ENCODE measurements around the gene GTF2IRD1. TPM values are rescaled to one million over a fixed set of nuclear protein-coding genes. Genes with fewer than 3 reads are reported as not detected.
A peak's percentile ranks its signal among the peaks of the same experiment; 100 is the strongest.

Gene GTF2IRD1
- total and polyA plus RNA-seq, 2 experiments from 2014 or later = 34.9 to 39.6 TPM

DNA sequence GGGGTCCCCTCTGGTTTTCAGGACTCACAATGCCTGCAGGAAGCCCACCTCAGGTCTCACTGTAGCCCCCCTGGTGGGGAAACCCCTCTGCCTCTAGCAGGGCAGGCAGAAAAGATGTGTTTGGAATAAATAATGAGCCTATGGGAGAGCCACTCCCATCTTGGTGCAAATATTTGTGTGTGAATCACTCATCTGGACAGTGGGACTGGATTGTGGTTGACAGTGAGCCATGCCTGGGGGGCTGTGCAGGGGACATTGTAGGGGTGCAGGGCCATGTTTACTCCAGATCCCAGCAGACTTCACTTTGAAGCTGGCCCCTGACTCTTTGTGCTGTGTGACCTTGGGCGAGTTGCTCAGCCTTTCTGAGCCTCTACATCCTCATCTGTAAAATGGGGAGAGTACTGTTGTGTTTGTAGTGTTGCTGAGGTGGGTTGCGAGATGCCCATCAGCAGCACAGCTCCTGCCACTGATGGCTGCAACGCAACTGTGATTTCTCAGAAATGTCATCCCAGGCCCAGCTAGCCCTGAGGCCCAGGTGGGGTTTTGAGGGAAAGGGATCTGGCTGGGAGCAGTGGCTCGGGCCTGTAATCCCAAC lies 20.7 kb downstream of the GTF2IRD1 start:
- H3K79me2 ChIP-seq = peaks cover 96% of the 10 kb centered on the region
- no peak overlapping the region for H3K4me3 ChIP-seq
- no peaks in the 10 kb centered on the region for H3K36me3 ChIP-seq (replicated peaks; ENCODE audit: insufficient read depth, low read depth)
- no peaks in the 10 kb centered on the region for H3K9me2 ChIP-seq (replicated peaks; ENCODE audit: insufficient read depth)
- no peaks in the 10 kb centered on the region for H3K27me3 ChIP-seq
- H3K4me2 ChIP-seq = no peak overlapping the region
- TF ChIP-seq EZH2phosphoT487 (IDR thresholded peaks at IDR 0.05; ENCODE audit: low read depth, severe bottlenecking, unreplicated experiment) (no peak), EZH2 (IDR thresholded peaks at IDR 0.05; ENCODE audit: borderline replicate concordance) (no peak), CTCF (IDR thresholded peaks at IDR 0.05; ENCODE audit: poor library complexity) (no peak)
- no peak overlapping the region for H3K27ac ChIP-seq
- no peaks in the 10 kb centered on the region for H3K9me3 ChIP-seq (ENCODE audit: low read depth)
- peaks cover 62% of the 10 kb centered on the region for H4K20me1 ChIP-seq (ENCODE audit: insufficient read depth, poor library complexity, severe bottlenecking)
- DNase-seq (ENCODE audit: low spot score) = no peak
- H3K4me1 ChIP-seq (ENCODE audit: insufficient read depth) = peaks cover 29% of the 10 kb centered on the region
- H2AFZ ChIP-seq = no peak overlapping the region
- 91% methylated on average over 4 of the region's 4 CpGs for WGBS (ENCODE audit: low lambda C conversion rate, missing lambda C conversion rate)

- WGBS (ENCODE audit: low lambda C conversion rate, missing lambda C conversion rate) = 87% methylated on average over 15 of the region's 15 CpGs
- no peak for TF ChIP-seq EZH2 (IDR thresholded peaks at IDR 0.05; ENCODE audit: borderline replicate concordance)
- no peak for TF ChIP-seq CTCF (IDR thresholded peaks at IDR 0.05; ENCODE audit: poor library complexity)
- no peak for TF ChIP-seq EZH2phosphoT487 (IDR thresholded peaks at IDR 0.05; ENCODE audit: low read depth, severe bottlenecking, unreplicated experiment)
- Histone ChIP-seq H3K36me3 (replicated peaks; ENCODE audit: insufficient read depth, low read depth) (no peaks in the 10 kb centered on the region), H3K9me3 (ENCODE audit: low read depth) (no peaks in the 10 kb centered on the region), H3K4me2 (no peak overlapping the region), H3K4me3 (no peak overlapping the region), H3K4me1 (ENCODE audit: insufficient read depth) (peaks cover 40% of the 10 kb centered on the region), H3K9me2 (replicated peaks; ENCODE audit: insufficient read depth) (no peaks in the 10 kb centered on the region), H2AFZ (no peak overlapping the region), H3K79me2 (peaks cover 96% of the 10 kb centered on the region), H4K20me1 (ENCODE audit: insufficient read depth, poor library complexity, severe bottlenecking) (peaks cover 55% of the 10 kb centered on the region), H3K27ac (peak overlapping the region; percentile 5), H3K27me3 (no peaks in the 10 kb centered on the region)
- DNase-seq (ENCODE audit: low spot score) = no peak
Observed at GRCh38 chr7:74475243-74475986, 21.7 kb downstream of the GTF2IRD1 start.

DNA sequence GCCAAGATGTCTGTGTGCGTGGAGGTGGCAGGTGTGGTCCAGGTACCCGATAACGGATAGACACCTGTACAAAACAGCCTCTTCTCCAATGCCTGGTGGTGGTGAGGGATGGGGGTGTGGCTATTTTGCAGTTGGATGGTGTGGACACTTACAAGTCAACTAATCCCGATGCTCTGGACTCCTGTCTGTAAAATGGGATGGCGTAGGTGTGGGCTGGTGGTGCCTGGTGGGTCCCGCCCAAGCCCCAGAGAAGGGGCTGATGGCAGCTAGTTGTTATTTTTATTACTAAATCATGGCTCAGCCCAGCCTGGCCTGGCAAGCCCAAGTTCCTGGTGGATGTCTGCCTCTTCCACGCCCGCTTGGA lies 22.3 kb downstream of the GTF2IRD1 start:
- H3K4me1 ChIP-seq (ENCODE audit: insufficient read depth) = peaks cover 45% of the 10 kb centered on the region
- H3K27ac ChIP-seq = peak overlapping the region; percentile 5
- H3K4me3 ChIP-seq = no peak overlapping the region
- H3K27me3 ChIP-seq = no peaks in the 10 kb centered on the region
- H3K9me3 ChIP-seq (ENCODE audit: low read depth) = no peaks in the 10 kb centered on the region
- DNase-seq (ENCODE audit: low spot score) = no peak
- WGBS (ENCODE audit: low lambda C conversion rate, missing lambda C conversion rate) = 98% methylated on average over 8 of the region's 8 CpGs
- no peak for TF ChIP-seq EZH2 (IDR thresholded peaks at IDR 0.05; ENCODE audit: borderline replicate concordance)
- TF ChIP-seq EZH2phosphoT487 (IDR thresholded peaks at IDR 0.05; ENCODE audit: low read depth, severe bottlenecking, unreplicated experiment) = no peak
- TF ChIP-seq CTCF (IDR thresholded peaks at IDR 0.05; ENCODE audit: poor library complexity) = no peak
- H3K36me3 ChIP-seq (replicated peaks; ENCODE audit: insufficient read depth, low read depth) = no peaks in the 10 kb centered on the region
- H2AFZ ChIP-seq = no peak overlapping the region
- H3K9me2 ChIP-seq (replicated peaks; ENCODE audit: insufficient read depth) = no peaks in the 10 kb centered on the region
- H3K4me2 ChIP-seq = no peak overlapping the region
- peaks cover 51% of the 10 kb centered on the region for H4K20me1 ChIP-seq (ENCODE audit: insufficient read depth, poor library complexity, severe bottlenecking)
- peaks cover 96% of the 10 kb centered on the region for H3K79me2 ChIP-seq

All from hepatocyte (in vitro differentiated cells).